Measurements from ENCODE around the gene PAK5.

Gene PAK5

GRCh38 chr20:9632265-9632664, 206.6 kb downstream of the PAK5 start:
- no peak for DNase-seq (ENCODE audit: low read depth)
- no peak overlapping the region for H3K4me3 ChIP-seq (ENCODE audit: low read depth, low read length)
- TF ChIP-seq CTCF (IDR thresholded peaks at IDR 0.05; ENCODE audit: insufficient read depth, low read depth, low read length, missing control alignments), result no peak

GRCh38 chr20:9630554-9630953, 208.3 kb downstream of the PAK5 start:
- TF ChIP-seq CTCF (IDR thresholded peaks at IDR 0.05; ENCODE audit: insufficient read depth, low read depth, low read length, missing control alignments), result no peak
- no peak for DNase-seq (ENCODE audit: low read depth)
- no peak overlapping the region for H3K4me3 ChIP-seq (ENCODE audit: low read depth, low read length)

GRCh38 chr20:9629831-9630230, 209.0 kb downstream of the PAK5 start:
- H3K4me3 ChIP-seq (ENCODE audit: low read depth, low read length), result no peak overlapping the region
- no peak for TF ChIP-seq CTCF (IDR thresholded peaks at IDR 0.05; ENCODE audit: insufficient read depth, low read depth, low read length, missing control alignments)
- no peak for DNase-seq (ENCODE audit: low read depth)

- TF ChIP-seq CTCF (IDR thresholded peaks at IDR 0.05; ENCODE audit: insufficient read depth, low read depth, low read length, missing control alignments), result no peak
- no peak for DNase-seq (ENCODE audit: low read depth)
- no peak overlapping the region for H3K4me3 ChIP-seq (ENCODE audit: low read depth, low read length)
Observed at GRCh38 chr20:9628589-9628988, 210.3 kb downstream of the PAK5 start.

GRCh38 chr20:9628141-9628540, 210.7 kb downstream of the PAK5 start:
- no peak overlapping the region for H3K4me3 ChIP-seq (ENCODE audit: low read depth, low read length)
- DNase-seq (ENCODE audit: low read depth), result no peak
- TF ChIP-seq CTCF (IDR thresholded peaks at IDR 0.05; ENCODE audit: insufficient read depth, low read depth, low read length, missing control alignments), result no peak

- no peak for TF ChIP-seq CTCF (IDR thresholded peaks at IDR 0.05; ENCODE audit: insufficient read depth, low read depth, low read length, missing control alignments)
- DNase-seq (ENCODE audit: low read depth), result peak; percentile 41
- no peak overlapping the region for H3K4me3 ChIP-seq (ENCODE audit: low read depth, low read length)
Observed at GRCh38 chr20:9627219-9627618, 211.7 kb downstream of the PAK5 start.

- no peak for TF ChIP-seq CTCF (IDR thresholded peaks at IDR 0.05; ENCODE audit: insufficient read depth, low read depth, low read length, missing control alignments)
- peak; percentile 14 for DNase-seq (ENCODE audit: low read depth)
- no peak overlapping the region for H3K4me3 ChIP-seq (ENCODE audit: low read depth, low read length)
Observed at GRCh38 chr20:9626357-9626756, 212.5 kb downstream of the PAK5 start.
